GM18502 (cell line): ENCODE measurements around the gene FAM3C.
"Not testable (repeated sequence)": the region's sequence is repeated elsewhere in the genome, so short reads cannot be mapped to it uniquely, and the experiment has no call there.

Source experiments
- ATAC-seq: cut with Tn5 transposase; IDR thresholded peaks from one replicate; pipeline ENCODE4 v1.9.1; 2021; ENCODE audit warnings: mild to moderate bottlenecking; ENCODE audit not compliant: unreplicated experiment, poor library complexity

Gene FAM3C

GRCh38 chr7:121395961-121396757 is at the start of gene FAM3C:
TSS of gene FAM3C (minus strand) at chr7:121396308. CDS start at chr7:121382969, 13,339 bp downstream.
- peak; percentile 86 for ATAC-seq

- ATAC-seq, result peak; percentile 34
These were observed 46.7 kb upstream of the FAM3C start for GRCh38 chr7:121442845-121443244.

DNA sequence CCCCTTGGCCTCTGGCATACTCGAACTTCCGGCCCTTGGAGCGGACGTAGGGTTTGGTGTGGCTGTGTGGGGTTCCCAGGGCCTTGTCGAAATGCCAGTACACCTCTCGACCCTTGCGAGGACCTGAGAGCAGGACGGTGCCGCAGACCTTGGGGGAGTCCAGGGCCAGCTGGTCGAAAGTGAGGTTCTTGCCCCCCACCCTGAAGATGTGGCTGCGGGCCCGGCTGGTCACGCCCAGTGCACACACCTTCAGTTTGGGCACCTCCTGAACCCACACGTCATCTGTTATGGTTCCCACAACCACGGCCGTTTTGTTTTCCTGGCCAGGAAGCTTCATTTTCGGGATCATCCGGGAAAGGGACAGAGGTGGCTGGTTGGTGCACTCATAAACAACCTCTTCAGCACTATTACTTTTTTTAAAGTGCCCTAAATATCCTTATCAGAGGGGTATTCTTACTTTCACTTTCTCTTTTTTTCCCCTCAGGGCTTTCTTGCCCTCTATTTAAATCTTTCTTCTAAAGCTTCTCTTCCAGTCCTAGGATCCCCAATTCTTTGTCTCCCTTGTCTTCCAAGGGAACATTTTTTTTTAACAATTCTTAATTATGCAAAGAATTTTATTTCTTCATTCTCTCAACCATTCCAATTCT is 44.9 kb upstream of the FAM3C start:
- no peak for ATAC-seq

DNA sequence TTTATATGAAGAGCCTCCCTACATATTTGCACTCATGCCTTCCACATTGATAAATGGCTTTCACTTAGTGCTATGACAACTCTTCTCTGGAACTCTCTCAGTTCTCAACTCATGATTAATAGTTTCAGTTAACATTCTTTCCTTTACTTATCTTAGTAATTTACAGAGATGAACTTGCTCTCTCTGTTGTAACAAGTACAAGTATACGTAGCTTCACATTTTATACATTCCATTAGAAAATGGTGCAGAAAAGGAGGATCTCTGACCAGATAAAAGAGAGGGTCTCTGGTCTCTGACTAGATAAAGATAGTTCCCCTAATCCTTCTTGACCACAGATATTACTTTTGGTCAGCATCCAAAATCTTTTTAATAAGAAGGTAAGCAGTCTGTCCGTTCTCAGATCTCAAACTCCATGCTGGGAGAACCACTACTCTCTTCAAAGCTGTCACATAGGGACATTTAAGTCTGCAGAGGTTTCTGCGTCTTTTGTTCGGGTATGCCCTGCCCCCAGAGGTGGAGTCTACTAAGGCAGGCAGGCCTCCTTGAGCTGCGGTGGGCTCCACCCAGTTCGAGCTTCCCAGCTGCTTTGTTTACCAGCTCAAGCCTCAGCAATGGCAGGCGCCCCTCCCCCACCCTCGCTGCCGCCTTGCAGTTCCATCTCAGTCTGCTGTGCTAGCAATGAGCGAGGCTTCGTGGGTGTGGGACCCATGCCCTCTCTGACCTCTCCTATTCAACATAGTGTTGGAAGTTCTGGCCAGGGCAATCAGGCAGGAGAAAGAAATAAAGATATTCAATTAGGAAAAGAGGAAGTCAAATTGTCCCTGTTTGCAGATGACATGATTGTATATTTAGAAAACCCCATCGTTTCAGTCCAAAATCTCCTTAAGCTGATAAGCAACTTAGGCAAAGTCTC is 42.2 kb upstream of the FAM3C start:
- peak; percentile 51 for ATAC-seq

GRCh38 chr7:121437470-121437869 is 41.4 kb upstream of the FAM3C start:
- ATAC-seq, result no peak

GRCh38 chr7:121436688-121437087 is 40.6 kb upstream of the FAM3C start:
- ATAC-seq, result no peak

- no peak for ATAC-seq
These were observed 40.0 kb upstream of the FAM3C start for GRCh38 chr7:121436136-121436535.

DNA sequence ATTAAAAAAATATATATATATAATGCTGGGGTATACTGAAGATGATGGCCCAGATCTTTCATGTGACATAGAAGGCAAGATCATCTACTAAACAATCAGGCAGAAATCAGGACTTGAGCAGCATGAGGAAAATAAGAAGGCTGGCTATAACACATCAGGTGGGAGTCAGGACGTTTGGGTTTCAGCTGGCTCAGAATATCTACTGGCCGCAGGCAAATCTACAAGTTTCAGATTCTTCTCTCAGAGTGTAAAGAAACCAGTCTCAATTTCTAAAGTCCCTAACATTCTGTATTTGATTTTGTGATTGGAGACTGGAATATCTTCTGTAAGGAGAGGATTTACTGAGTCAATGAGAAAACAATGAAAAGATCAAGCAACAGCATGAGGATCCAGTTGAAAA is 37.7 kb upstream of the FAM3C start:
- ATAC-seq, result peak; percentile 51

- peak; percentile 80 for ATAC-seq
These were observed 36.4 kb upstream of the FAM3C start for GRCh38 chr7:121432486-121432885.

DNA sequence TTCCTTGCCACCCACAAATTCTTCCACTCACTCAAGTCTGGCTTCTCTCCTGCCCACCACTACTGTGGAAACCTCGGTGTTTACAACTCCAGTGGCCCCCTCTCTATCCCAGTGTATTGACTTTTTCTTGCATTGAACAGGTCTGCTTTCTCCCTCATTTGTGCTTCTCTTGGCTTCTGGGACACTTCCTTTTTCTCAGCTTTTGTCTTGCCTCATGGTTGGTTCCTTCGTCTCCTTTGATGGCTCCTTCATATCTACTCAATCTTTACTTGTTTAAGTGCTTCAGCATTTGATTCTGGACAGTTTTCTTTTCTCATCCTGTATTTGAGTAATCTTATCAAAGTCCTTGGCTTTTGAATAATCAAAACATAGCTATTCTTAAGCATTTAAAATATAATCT is 35.9 kb upstream of the FAM3C start:
- ATAC-seq, result no peak

DNA sequence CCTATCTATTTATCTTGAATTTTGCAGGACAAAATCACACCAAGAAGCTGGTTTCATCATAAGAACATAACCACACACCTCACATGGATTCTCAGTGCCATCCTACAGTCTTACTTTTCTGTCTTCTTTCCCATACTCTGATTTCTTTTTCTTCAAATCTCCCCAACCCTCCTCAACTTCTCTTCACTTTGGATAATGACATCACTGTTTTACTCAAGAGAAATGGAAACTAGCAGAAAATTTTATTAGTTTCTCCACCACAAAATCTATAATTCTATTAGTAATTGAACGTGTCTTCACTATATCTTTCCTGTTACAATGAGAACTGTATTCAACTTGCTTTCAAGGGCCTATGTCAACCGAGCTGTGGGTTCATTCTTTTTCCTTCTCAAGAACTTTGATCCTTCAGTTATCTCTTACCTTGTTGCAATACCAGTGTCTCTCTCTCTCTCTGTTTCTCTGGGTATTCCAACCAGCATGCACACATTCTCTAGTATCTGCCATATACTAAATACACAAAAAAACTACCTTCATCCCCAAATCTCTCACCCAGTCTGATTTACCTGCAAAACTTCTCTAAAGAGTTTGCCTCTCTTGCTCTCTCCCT is 35.4 kb upstream of the FAM3C start:
- no peak for ATAC-seq

GRCh38 chr7:121430558-121430957 is 34.5 kb upstream of the FAM3C start:
- no peak for ATAC-seq

- no peak for ATAC-seq
These were observed 33.7 kb upstream of the FAM3C start for GRCh38 chr7:121429798-121430197.

DNA sequence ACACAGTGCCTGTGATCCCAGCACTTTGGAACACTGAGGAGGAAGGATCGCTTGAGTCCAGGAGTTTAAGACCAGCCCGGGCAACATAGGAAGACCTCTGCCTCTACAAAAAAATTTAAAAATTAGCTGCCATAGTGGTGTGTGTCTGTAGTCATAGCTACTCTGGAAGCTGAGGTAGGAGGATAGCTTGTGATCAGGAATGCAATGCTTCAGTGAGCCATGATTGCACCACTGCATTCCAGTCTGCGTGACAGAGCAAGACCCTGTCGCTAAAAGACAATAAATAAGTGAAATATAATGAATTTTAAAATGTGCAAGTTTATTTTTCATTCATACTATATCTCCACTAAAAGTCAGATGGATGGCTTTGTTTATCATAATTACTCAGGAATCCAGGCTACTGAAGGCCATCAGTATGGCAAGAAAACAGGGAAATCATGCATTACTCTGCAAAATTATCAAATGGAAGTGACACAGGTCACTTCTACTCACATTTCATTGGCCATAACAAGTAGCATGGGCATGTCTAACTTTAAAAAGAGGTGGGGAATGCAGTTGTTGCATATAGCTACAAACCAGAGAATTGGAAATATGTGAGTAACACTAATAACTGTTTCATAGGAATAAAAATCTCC is 32.9 kb upstream of the FAM3C start:
- ATAC-seq, result no peak

- not testable (repeated sequence) for ATAC-seq
These were observed 25.6 kb upstream of the FAM3C start for GRCh38 chr7:121421743-121422142.

- ATAC-seq, result no peak
These were observed 24.9 kb upstream of the FAM3C start for GRCh38 chr7:121420976-121421375.

DNA sequence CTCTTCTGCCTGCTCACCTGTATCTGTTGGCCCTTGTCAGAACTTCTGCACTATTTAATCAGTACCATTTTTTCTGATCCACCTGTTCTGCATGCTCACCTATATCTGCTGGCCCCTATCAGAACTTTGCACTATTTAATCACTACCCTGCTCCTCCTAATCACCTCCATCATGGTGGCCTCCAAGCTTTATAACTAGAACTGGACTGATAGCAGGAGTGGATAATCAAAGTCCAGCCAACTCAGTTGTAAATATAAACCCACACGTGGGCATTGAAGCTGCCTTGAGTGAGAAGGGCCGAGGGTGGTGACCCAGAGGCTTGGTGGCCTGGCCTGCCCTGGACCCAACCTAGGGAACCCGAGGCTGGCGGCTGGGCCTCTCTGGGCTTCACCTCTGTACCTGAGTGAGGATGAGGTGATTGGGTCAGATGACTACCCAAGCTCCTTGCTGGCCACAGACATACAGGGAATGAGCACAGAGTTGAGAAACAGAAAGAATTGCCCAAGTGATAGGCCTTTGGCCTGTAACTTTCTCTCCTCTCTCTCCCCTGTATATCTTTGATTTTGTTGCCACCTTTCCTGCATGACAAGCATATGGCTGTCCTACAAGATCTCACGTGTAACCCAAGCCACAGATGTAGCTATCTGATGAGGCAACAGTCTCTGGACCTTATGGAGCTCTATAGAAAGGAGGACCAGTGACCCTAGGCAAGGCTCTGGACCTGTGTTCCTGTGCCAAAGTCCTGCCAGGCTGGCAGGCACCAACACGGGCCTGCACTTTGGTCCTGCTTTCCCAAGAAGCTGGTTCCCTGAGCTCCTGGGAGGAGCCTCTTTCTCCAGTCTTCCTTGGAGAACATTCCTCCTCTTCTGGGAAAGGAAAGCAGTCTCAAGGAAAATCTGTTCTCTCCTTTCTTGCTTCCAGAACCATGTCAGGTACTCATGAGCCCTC is 23.4 kb upstream of the FAM3C start:
- no peak for ATAC-seq

- ATAC-seq, result no peak
These were observed 20.4 kb upstream of the FAM3C start for GRCh38 chr7:121416533-121416932.

- ATAC-seq, result no peak
These were observed 18.3 kb upstream of the FAM3C start for GRCh38 chr7:121414436-121414835.
